DND-41 (cell line): ENCODE results near the gene RRAS.
"Not testable (repeated sequence)": the region's sequence is repeated elsewhere in the genome, so short reads cannot be mapped to it uniquely, and the experiment has no call there.

Experiments
- ATAC-seq: fragments of 200-7000 bp; cut with Tn5 transposase; 3 replicates; pipeline ENCODE4 v1.9.1; 2021; ENCODE audit warnings: low read depth; ENCODE audit not compliant: insufficient read depth
- DNase-seq: peaks from one replicate; pipeline ENCODE4 v3.0.0-alpha.2; 2020
- H2AFZ ChIP-seq: 2 replicates; pipeline ENCODE4 v1.6.0; 2012; ENCODE audit warnings: low read depth, low read length
- H3K27ac ChIP-seq: 2 replicates; pipeline ENCODE4 v1.5.1; 2012; ENCODE audit warnings: low read length, inconsistent platforms
- H3K27me3 ChIP-seq: fragments of 200-600 bp; sonication (generic); 2 replicates; pipeline ENCODE4 v1.6.0; 2012; ENCODE audit warnings: low read length, mild to moderate bottlenecking, inconsistent platforms; ENCODE audit not compliant: insufficient read depth, poor library complexity
- H3K36me3 ChIP-seq: 2 replicates; pipeline ENCODE4 v1.5.1; 2012; ENCODE audit warnings: low read length, inconsistent platforms; ENCODE audit not compliant: insufficient read depth
- H3K4me1 ChIP-seq: 2 replicates; pipeline ENCODE4 v1.5.1; 2012; ENCODE audit warnings: mild to moderate bottlenecking, low read length; ENCODE audit not compliant: insufficient read depth
- H3K4me2 ChIP-seq: 2 replicates; pipeline ENCODE4 v1.6.0; 2012; ENCODE audit warnings: mild to moderate bottlenecking, moderate library complexity, low read length, inconsistent platforms; ENCODE audit not compliant: insufficient read depth
- H3K4me3 ChIP-seq, 2 experiments: fragments of 200-600 bp in 1 of 2; shearing (Covaris generic) in 1 of 2; 2 replicates each; pipeline ENCODE4 v1.5.1; 2012 to 2016; ENCODE audit warnings: inconsistent platforms in 2 of 2, low read length in 2 of 2, mild to moderate bottlenecking in 2 of 2, low read depth in 1 of 2, moderate library complexity in 1 of 2
- H3K79me2 ChIP-seq: 2 replicates; pipeline ENCODE4 v1.6.0; 2012; ENCODE audit warnings: low read length, inconsistent platforms; ENCODE audit not compliant: insufficient read depth
- H3K9ac ChIP-seq: 2 replicates; pipeline ENCODE4 v1.6.0; 2012; ENCODE audit warnings: low read depth, mild to moderate bottlenecking, inconsistent platforms, low read length, moderate library complexity
- H3K9me3 ChIP-seq: 2 replicates; pipeline ENCODE4 v1.5.1; 2012; ENCODE audit warnings: low read length, moderate library complexity, mild to moderate bottlenecking, inconsistent platforms; ENCODE audit not compliant: insufficient read depth, severe bottlenecking
- H4K20me1 ChIP-seq: 2 replicates; pipeline ENCODE4 v1.6.0; 2012; ENCODE audit warnings: low read length; ENCODE audit not compliant: insufficient read depth
- EZH2 ChIP-seq: IDR thresholded peaks from 3 replicates; pipeline ENCODE4 v1.6.1; 2012; ENCODE audit warnings: borderline replicate concordance, low read depth, mild to moderate bottlenecking, moderate library complexity, low read length, inconsistent platforms; ENCODE audit not compliant: severe bottlenecking
- TF ChIP-seq, protein P1 (sequence below): IDR thresholded peaks from 2 replicates; pipeline ENCODE4 v1.5.1; 2012; ENCODE audit warnings: borderline replicate concordance, low read length, moderate library complexity, mild to moderate bottlenecking; ENCODE audit not compliant: poor library complexity, severe bottlenecking; ENCODE audit errors: extremely low read depth

RRAS gene

DNA sequence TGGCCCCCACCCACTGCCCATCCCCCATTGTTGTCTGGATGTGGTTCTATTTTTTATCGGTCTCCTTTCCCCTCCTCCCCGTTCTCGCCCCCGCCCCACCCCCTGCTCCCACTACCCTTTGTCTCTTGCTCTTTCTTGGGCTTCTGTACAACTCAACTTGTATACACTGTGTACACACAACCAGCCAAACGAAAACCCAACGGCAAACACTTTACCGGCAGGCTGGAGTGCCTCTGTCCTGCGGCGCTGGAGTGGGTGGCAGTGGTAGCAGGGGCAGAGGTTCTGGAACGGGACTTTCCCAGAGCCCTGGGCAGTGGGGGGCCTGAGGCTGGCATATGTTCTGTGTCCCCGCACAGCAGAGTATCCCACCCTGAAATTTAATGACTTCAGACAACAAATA is 13.7 kb downstream of the RRAS start:
- Histone ChIP-seq H3K4me2 (no peak overlapping the region), H3K4me3 (no peak overlapping the region), H2AFZ (no peak overlapping the region), H3K27me3 (no peaks in the 10 kb centered on the region), H3K9me3 (no peaks in the 10 kb centered on the region), H4K20me1 (peaks cover 15% of the 10 kb centered on the region), H3K4me1 (no peaks in the 10 kb centered on the region), H3K27ac (no peak overlapping the region), H3K79me2 (no peaks in the 10 kb centered on the region), H3K9ac (no peak overlapping the region), H3K36me3 (peaks cover 50% of the 10 kb centered on the region)
- TF ChIP-seq, protein P1, sequence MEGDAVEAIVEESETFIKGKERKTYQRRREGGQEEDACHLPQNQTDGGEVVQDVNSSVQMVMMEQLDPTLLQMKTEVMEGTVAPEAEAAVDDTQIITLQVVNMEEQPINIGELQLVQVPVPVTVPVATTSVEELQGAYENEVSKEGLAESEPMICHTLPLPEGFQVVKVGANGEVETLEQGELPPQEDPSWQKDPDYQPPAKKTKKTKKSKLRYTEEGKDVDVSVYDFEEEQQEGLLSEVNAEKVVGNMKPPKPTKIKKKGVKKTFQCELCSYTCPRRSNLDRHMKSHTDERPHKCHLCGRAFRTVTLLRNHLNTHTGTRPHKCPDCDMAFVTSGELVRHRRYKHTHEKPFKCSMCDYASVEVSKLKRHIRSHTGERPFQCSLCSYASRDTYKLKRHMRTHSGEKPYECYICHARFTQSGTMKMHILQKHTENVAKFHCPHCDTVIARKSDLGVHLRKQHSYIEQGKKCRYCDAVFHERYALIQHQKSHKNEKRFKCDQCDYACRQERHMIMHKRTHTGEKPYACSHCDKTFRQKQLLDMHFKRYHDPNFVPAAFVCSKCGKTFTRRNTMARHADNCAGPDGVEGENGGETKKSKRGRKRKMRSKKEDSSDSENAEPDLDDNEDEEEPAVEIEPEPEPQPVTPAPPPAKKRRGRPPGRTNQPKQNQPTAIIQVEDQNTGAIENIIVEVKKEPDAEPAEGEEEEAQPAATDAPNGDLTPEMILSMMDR = no peak
- no peak for TF ChIP-seq EZH2
- no peak for DNase-seq
- ATAC-seq = no peak

DNA sequence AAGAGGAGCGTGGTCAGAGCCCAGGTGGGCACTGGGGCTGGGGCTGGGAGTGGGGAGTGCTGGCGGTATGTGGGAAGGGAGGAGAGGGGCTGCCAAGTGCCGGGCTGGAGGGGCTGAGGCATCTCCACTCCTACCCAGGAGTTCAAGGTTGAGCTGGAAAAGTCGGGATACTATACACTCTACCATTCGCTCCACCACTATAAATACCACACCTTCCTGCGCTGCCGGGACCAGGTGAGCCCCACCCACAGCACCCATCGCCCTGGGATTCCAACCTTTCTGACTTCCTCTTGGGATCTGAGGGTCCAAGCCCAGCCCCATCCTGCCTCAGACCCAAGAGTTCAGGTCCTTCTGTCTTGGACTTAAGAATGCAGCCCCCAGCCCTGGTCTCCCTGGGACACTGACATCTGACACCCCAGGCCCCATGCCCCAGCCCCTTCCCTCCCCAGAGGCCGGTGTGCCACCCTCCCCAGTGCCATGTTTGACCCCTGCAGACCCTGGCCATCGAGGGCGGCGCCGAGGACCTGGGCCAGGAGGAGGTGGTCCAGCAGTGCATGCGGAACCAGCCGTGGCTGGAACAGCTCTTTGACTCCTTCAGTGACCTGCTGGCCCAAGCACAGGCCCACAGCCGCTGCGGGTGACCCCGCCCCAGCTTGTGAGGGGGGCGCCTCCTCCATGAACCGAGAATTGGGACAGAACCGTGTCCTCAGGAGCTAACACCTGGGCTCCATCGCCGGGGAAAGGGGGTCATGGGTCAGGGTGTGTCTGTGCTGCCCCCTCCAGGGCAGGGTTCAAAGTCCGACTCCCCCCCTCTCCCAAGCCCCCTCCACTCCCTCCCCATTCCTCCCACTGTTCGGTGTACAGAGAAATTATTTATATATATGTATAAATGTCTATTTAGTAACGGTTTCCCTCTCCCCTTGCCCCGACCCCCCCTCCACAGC is 14.7 kb downstream of the RRAS start:
- Histone ChIP-seq H3K4me3 (no peak overlapping the region), H3K27ac (no peak overlapping the region), H3K36me3 (peaks cover 53% of the 10 kb centered on the region), H3K9me3 (no peaks in the 10 kb centered on the region), H3K79me2 (no peaks in the 10 kb centered on the region), H3K4me2 (no peak overlapping the region), H2AFZ (no peak overlapping the region), H3K4me1 (no peaks in the 10 kb centered on the region), H4K20me1 (peaks cover 15% of the 10 kb centered on the region), H3K9ac (no peak overlapping the region), H3K27me3 (no peaks in the 10 kb centered on the region)
- DNase-seq (no peak), ATAC-seq (no peak)
- TF ChIP-seq, protein P1 = no peak
- TF ChIP-seq EZH2 = no peak

DNA sequence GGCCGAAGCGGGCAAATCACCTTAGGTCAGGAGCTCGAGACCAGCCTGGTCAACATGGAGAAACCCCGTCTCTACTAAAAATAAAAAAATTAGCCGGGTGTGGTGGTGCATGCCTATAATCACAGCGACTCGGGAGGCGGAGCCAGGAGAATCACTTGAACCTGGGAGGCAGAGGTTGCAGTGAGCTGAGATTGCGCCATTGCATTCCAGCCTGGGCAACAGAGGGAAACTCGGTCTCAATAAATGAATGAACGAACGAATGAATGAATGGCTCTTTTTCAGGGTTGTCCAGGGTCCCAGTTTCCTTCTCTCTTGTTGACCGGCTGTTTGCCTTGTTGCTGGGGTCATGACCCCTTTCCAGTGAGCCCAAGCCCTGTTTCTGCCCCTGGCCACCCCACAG is 22.1 kb downstream of the RRAS start:
- not testable (repeated sequence) for H3K9me3 ChIP-seq, DNase-seq, H2AFZ ChIP-seq, ATAC-seq, H3K4me3 ChIP-seq, H3K4me2 ChIP-seq, H3K27ac ChIP-seq, H3K4me1 ChIP-seq, H3K27me3 ChIP-seq, H3K9ac ChIP-seq
- peaks cover 16% of the 10 kb centered on the region for H3K79me2 ChIP-seq
- H3K36me3 ChIP-seq = peaks cover 79% of the 10 kb centered on the region
- peaks cover 41% of the 10 kb centered on the region for H4K20me1 ChIP-seq

DNA sequence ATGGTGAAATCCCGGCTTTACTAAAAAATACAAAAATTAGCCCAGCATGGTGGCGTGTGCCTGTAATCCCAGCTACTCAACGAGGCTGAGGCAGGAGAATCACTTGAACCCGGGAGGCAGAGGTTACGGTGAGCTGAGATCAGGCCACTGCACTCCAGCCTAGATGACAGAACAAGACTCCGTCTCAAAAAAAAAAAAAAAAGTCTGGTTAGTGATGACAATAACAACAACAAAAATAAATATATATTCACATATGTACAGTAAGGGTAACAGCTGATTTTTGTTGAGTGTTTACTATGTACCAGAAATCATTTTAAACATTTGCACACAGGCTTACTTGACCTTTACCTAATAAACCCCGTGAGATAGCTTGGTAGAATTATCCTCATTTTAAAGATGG is 23.0 kb downstream of the RRAS start:
- no peak for TF ChIP-seq EZH2
- TF ChIP-seq, protein P1 = no peak
- no peak overlapping the region for H2AFZ ChIP-seq
- no peaks in the 10 kb centered on the region for H3K27me3 ChIP-seq
- no peak overlapping the region for H3K9ac ChIP-seq
- peaks cover 46% of the 10 kb centered on the region for H4K20me1 ChIP-seq
- ATAC-seq (no peak), DNase-seq (no peak)
- no peak overlapping the region for H3K4me3 ChIP-seq
- H3K4me1 ChIP-seq = no peaks in the 10 kb centered on the region
- H3K36me3 ChIP-seq = peaks cover 84% of the 10 kb centered on the region
- H3K27ac ChIP-seq = no peak overlapping the region
- H3K4me2 ChIP-seq = no peak overlapping the region
- H3K9me3 ChIP-seq = no peaks in the 10 kb centered on the region
- H3K79me2 ChIP-seq = peaks cover 24% of the 10 kb centered on the region
